ENCODE data around the gene ZNF26.

The ZNF26 gene

DNA sequence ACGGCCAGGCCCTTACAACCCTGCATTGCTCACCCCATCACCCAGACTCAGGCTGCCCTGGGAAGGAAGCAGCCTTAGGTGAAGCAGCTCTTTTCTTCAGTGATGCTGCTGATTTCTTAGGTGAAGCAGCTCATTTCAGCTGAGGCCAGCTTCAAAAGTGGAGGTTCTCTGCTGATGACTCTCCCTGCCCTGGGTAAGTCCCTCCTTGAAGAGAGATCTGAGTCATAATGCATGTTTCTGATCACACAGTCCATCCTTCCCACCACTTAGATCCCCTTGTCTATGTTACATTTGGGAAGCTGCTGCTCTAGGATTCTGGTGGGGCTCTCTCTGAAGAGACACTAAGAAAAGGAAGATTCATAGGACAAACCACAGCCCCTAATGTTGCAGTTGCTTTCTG lies 77.4 kb downstream of the ZNF26 start:
- no peak for DNase-seq

DNA sequence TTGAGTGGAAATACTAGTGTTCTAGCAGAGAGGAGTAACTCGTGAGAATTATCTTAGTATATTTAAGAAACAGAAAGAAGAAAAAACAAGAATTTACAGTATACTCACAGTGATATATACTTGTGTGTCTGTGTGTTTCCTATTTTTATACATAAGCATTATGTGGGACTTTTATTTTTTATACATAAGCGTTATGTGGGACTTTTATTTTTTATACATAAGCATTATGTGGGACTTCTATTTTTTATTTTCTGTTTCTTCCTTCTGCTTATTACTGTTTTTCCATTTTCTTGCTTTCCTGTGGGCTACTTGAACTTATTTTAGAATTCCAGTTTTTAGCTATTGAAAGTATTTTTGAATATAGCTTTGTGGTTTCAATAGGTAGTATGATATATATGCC lies 87.7 kb downstream of the ZNF26 start:
- DNase-seq = no peak
